Activated T-cell treated with anti-CD3 and anti-CD28 coated beads, Interleukin-2, amount 50 U/mL, for 24 hours (primary cell): ENCODE measurements around the gene TMEM151B.
A peak's percentile ranks its signal among the peaks of the same experiment; 100 is the strongest.

ENCODE experiments used
- DNase-seq: peaks from one replicate; pipeline ENCODE4 v3.0.0-alpha.2; 2020
- H3K27ac Mint-ChIP-seq: 2 replicates; pipeline ENCODE4 v1.8.0; 2020; ENCODE audit warnings: mild to moderate bottlenecking, mixed read lengths
- H3K27me3 Mint-ChIP-seq: 2 replicates; pipeline ENCODE4 v1.8.0; 2020; ENCODE audit warnings: mixed read lengths
- H3K36me3 Mint-ChIP-seq: 2 replicates; pipeline ENCODE4 v1.8.0; 2020; ENCODE audit warnings: low read depth, mixed read lengths
- H3K4me1 Mint-ChIP-seq: 2 replicates; pipeline ENCODE4 v1.8.0; 2020; ENCODE audit warnings: low read depth, mixed read lengths
- H3K4me3 Mint-ChIP-seq: 2 replicates; pipeline ENCODE4 v1.8.0; 2020; ENCODE audit warnings: mild to moderate bottlenecking, moderate library complexity, mixed read lengths
- H3K9me3 Mint-ChIP-seq: 2 replicates; pipeline ENCODE4 v1.8.0; 2020; ENCODE audit warnings: mixed read lengths

TMEM151B gene

DNA sequence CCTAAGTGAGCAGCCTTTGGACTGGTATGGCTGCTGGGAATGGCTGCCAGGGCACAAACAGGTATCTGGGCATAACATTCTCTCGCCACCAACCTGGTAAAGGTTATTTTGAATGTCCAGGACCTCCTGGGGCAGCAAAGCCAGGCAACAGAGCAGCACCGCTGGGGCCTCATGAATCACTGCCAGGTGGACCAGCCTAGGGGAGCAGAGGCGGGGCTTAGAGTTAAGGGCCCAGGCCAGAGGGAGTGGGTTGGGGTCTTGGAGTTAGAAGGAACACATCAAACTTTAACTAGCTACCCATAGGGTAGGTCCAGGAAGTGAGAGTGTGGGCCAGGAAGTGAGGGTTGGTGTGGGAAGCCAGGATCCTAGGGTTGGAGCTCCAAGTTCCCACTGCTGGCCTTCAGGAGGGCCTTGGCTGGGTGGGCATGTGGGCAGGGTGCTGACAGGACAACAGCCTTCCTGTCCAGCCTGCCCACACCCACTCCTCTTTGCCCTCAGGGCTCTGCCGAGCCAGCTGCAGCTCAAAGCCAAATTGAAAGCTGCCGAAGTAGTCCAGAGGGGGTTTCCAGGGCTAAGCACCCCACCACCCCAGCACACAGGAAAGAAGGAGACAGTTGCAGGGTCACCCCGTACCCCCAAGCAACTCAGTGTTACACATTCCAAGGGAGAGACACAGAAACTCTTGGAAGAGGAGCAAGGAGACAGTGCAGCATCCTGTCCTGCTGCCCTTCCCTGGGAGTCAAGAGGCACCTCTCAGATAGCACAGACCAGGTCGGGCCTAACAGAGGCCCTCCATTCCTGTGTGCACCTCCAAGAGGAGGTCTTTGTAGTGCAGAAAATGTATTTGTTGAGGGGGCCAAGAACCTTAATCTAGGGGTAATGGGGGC is 7.5 kb upstream of the TMEM151B start:
- peaks cover 71% of the 10 kb centered on the region for H3K36me3 Mint-ChIP-seq
- H3K27ac Mint-ChIP-seq, result peak overlapping the region; percentile 95
- H3K4me3 Mint-ChIP-seq, result peak overlapping the region; percentile 92
- no peaks in the 10 kb centered on the region for H3K27me3 Mint-ChIP-seq
- H3K4me1 Mint-ChIP-seq, result peaks cover 60% of the 10 kb centered on the region
- DNase-seq, result no peak
- H3K9me3 Mint-ChIP-seq, result no peaks in the 10 kb centered on the region

DNA sequence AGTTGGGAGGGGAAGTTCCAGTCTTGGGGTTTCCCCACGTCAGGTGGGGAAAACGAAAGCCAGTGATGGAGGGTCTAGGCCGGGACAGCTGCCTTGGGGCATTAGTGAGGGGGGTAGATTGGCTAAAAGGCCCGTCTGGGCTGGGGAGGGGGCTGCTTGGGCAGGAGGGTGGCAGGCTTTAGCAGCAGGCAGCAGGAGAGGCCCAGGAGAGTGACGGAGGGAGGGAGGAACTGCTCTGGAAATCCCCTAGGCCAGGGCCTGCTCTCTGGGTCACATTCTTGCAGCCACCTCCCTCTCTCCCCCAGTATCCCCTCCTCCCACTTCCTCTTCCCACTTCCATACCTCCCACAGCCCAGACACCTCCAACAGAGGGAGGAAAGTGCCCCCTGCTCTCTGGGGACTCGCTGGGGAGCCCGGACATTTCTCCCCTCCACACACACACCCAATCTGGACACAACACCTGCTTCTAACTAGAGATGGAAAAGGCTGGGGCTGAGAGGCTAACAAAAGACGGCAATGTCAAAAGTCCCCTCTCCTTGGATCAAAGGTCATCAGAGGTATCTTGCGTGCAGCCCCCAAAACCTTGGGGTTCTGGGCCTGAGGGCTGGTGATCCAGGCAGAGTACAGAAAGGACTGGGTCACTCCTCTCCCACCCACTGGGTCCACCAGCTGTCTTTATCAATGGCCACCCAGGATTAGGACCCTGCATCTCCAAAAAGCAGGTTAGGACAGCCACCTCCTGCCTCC is 6.7 kb upstream of the TMEM151B start:
- peak overlapping the region; percentile 95 for H3K27ac Mint-ChIP-seq
- DNase-seq, result no peak
- H3K27me3 Mint-ChIP-seq, result peaks cover 7% of the 10 kb centered on the region
- H3K4me3 Mint-ChIP-seq, result peak overlapping the region; percentile 92
- H3K36me3 Mint-ChIP-seq, result peaks cover 63% of the 10 kb centered on the region
- no peaks in the 10 kb centered on the region for H3K9me3 Mint-ChIP-seq
- peaks cover 54% of the 10 kb centered on the region for H3K4me1 Mint-ChIP-seq

DNA sequence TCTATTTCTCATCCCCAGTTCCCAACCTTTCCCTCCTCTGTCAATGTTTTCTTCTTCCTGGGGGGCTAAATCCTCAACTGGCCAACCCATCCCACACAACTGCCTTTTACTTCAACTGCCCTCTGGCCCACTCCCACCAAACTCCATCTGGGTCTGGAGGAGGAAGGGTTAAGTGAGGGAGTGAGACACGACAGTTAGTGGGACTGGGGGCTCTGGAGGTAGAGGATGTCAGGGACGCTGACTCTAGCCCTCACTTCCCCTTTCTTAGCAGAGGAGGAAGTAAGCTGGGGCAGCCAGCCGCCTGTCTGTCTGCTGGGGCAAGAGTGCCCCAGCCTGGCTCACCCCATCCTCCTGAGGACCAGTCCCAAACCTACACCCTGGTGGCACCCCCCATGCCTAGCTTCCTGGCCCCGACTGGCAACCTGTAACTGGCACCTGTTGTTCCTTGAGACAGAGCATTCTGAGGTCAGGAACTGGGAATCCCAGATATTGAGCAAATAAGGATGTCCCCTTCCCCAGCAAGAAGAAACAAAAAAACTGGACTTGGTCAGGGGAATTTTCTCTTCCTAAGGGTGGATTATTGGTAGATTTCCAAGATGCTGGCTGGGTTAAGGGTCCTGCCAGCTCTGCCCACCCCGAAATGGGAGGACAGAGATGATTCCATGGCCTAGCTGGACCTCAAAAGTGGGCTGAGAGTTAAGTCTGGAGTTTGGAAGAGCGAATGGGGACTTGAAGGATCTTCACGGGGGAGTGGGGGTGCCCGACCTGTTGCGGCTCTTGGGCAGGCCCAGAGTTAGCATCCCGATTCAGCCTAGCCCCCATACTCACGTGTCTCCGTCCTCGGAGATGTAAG is 5.9 kb upstream of the TMEM151B start:
- DNase-seq, result no peak
- Mint-ChIP-seq H3K27ac (peak overlapping the region; percentile 95), H3K9me3 (no peaks in the 10 kb centered on the region), H3K4me3 (peak overlapping the region; percentile 92), H3K4me1 (peaks cover 58% of the 10 kb centered on the region), H3K36me3 (peaks cover 54% of the 10 kb centered on the region), H3K27me3 (peaks cover 16% of the 10 kb centered on the region)

DNA sequence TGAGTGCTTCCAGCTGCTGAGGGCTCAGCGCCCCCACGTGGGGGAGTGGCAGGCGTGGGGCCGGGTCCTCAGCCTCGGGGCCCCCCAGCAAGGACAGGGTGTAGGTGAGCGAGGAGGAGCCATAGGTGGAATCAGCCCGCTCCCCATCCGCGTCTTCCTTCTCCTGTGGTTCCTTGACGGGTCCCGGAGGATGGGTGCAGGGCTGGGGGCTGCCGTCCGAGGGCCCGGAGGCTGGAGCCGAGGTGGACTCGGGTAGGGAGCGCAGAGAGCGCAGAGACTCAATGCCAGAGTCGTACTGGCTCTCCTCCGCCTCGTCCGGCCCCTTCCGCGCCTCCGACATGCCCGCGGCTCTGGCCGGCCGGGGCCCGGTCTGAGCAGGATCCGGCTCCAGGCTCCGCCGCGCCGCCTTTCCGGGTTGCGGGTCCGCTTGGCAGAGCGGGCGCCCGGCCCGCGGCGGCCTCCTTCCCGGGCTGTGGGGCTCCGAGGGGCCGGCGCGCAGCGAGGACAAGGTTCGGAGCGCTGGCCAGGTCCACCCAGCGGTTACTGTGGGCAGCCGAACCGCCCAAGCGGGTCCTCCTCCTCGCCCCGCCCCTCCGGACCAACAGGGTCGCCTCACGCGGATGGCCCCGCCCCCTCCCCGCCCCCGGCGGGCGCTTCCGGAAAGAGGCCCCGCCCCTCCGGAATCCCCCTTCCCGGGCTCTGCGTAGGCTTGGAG is 5.1 kb upstream of the TMEM151B start, which contains the start of gene NFKBIE:
Gene NFKBIE (minus strand): TSS at position 545 of the 715 bp plus-strand sequence. CDS start 205 bp downstream, at position 340.
- DNase-seq, result peak; percentile 99
- Mint-ChIP-seq H3K4me1 (peaks cover 66% of the 10 kb centered on the region), H3K36me3 (peaks cover 47% of the 10 kb centered on the region), H3K27ac (peak within 1 kb of the TSS; percentile 95), H3K4me3 (peak within 1 kb of the TSS; percentile 92), H3K27me3 (peaks cover 24% of the 10 kb centered on the region), H3K9me3 (no peaks in the 10 kb centered on the region)

DNA sequence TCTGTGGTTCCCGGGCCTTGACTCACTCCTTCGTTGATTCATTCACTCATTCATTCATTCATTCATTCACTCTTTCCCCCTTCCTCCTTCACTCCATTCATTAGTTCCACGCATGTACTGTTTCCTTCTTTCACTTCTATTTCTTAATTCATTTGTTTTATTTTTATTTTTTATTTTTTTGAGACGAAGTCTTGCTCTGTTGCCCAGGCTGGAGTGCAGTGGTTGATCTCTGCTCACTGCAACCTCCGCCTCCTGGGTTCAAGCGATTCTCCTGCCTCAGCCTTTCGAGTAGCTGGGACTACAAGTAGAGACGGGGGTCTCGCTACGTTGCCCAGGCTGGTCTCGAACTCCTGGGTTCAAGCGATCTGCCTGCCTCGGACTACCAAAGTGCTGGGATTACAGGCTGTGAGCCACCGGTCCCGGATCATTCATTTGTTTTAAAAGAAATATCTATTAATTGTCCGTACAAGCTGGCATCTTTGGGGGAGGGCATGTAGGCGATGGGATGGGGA is 4.5 kb upstream of the TMEM151B start:
- Mint-ChIP-seq H3K9me3 (no peaks in the 10 kb centered on the region), H3K4me1 (peaks cover 64% of the 10 kb centered on the region), H3K27ac (peak overlapping the region; percentile 77), H3K36me3 (peaks cover 41% of the 10 kb centered on the region), H3K4me3 (peak overlapping the region; percentile 92), H3K27me3 (peaks cover 24% of the 10 kb centered on the region)
- DNase-seq, result no peak

DNA sequence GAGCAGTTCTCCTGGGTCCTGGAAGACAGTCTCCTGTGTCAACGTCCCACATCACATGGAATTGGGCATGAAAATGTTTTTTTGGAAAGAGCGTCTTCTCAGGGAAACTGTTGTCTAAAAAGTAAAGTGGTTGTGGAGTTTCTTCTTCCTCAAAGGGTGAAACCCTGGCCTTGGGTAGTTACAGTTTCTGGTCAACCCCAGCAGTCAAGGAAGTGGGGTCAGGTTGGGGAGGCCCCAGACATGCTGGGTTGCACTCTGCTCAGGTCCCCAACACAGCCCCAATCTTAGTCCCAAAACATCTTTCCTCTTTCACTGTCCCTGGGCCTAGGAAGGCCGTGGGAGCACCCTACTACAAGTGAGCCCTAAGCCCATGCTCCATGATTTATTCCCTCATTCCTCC is 3.9 kb upstream of the TMEM151B start:
- H3K27ac Mint-ChIP-seq, result peak overlapping the region; percentile 77
- H3K36me3 Mint-ChIP-seq, result peaks cover 35% of the 10 kb centered on the region
- peak overlapping the region; percentile 51 for H3K4me3 Mint-ChIP-seq
- peaks cover 28% of the 10 kb centered on the region for H3K27me3 Mint-ChIP-seq
- H3K4me1 Mint-ChIP-seq, result peaks cover 59% of the 10 kb centered on the region
- no peaks in the 10 kb centered on the region for H3K9me3 Mint-ChIP-seq
- no peak for DNase-seq

DNA sequence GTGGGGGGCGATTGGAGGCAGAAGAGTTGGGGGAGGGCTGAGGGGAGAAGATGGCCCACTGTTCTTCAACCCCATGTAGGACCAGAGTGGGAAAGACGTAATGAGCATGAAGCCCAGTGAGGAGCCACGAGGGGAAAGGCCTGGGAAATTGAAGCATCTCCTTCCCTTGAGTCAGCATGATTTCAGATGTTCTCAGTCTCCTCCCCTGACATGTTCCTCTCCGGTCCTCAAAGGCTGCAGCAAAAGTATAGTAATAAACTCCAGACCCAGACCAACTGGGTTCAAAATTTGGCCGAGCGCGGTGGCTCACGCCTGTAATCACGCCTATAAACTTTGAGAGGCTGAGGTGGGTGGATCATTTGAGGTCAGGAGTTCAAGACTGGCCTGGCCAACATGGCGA is 3.0 kb upstream of the TMEM151B start:
- Mint-ChIP-seq H3K4me3 (no peak overlapping the region), H3K36me3 (peaks cover 26% of the 10 kb centered on the region), H3K27ac (no peak overlapping the region), H3K27me3 (peaks cover 37% of the 10 kb centered on the region), H3K9me3 (no peaks in the 10 kb centered on the region), H3K4me1 (peaks cover 54% of the 10 kb centered on the region)
- no peak for DNase-seq

DNA sequence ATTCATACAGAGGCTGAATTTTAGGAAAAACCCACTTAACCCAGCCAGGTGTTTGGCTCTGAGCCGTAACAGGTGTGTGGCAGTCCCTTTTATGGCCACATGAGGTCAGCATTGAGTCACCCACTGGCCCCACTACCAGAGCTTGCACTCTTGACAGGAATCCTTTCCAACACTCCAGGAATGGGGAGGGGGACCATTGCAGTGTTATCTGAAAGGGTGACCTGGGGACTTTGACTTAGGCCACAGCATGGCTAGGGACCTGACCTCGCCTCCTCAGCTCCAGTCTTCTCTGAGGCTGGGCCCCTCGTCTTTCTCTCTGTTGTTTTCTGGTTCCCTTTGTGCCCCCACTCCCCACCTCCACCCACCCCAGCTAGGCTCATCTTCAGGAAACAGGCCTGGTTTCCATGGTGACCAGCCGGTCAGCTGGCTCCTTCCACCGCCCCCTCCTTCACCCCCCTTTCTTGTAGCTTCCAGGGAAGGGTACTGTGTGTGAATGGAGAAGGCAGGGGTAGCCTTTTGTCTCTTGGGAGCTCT is 2.1 kb upstream of the TMEM151B start:
- Mint-ChIP-seq H3K9me3 (no peaks in the 10 kb centered on the region), H3K27ac (no peak overlapping the region), H3K36me3 (peaks cover 17% of the 10 kb centered on the region), H3K27me3 (peaks cover 46% of the 10 kb centered on the region), H3K4me3 (no peak overlapping the region), H3K4me1 (peaks cover 45% of the 10 kb centered on the region)
- peak; percentile 76 for DNase-seq

DNA sequence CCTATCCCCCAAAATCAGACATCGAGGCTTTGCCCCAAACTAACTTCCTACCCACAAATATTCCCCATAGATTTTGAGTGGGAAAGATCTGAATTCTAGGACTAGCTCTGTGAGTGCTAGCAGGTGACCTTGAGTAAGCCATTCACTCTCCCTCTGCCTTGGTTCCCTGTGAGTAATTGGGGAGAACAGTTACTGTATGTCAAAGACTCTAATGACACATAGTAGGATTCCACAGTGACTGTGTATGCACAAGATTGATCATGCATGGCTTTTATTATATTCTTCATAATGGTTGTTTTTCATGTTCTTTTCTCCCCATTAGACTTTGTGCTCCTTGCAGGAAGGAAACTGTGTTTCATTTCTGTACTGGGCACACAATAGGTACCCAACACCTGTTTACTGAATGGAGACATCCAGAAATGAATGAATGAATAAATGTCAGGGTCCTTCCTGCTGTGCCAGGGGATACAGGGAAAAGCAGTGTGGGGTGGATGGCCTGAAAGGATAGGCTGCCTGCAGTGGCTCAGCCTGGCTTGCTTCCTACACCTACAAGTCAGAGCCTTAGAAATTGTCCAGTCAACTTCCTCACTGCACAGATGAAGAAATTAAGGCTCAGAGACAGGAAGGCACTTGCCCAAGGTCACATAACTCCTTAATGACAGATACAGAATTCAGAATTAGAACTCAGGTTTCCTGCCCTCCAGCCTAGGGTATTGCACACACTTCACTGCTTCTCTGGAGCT is 901 bp upstream of the TMEM151B start:
- peak overlapping the region; percentile 48 for H3K4me3 Mint-ChIP-seq
- H3K36me3 Mint-ChIP-seq, result peaks cover 5% of the 10 kb centered on the region
- H3K4me1 Mint-ChIP-seq, result peaks cover 35% of the 10 kb centered on the region
- DNase-seq, result no peak
- no peaks in the 10 kb centered on the region for H3K9me3 Mint-ChIP-seq
- peak overlapping the region; percentile 66 for H3K27ac Mint-ChIP-seq
- peaks cover 56% of the 10 kb centered on the region for H3K27me3 Mint-ChIP-seq

DNA sequence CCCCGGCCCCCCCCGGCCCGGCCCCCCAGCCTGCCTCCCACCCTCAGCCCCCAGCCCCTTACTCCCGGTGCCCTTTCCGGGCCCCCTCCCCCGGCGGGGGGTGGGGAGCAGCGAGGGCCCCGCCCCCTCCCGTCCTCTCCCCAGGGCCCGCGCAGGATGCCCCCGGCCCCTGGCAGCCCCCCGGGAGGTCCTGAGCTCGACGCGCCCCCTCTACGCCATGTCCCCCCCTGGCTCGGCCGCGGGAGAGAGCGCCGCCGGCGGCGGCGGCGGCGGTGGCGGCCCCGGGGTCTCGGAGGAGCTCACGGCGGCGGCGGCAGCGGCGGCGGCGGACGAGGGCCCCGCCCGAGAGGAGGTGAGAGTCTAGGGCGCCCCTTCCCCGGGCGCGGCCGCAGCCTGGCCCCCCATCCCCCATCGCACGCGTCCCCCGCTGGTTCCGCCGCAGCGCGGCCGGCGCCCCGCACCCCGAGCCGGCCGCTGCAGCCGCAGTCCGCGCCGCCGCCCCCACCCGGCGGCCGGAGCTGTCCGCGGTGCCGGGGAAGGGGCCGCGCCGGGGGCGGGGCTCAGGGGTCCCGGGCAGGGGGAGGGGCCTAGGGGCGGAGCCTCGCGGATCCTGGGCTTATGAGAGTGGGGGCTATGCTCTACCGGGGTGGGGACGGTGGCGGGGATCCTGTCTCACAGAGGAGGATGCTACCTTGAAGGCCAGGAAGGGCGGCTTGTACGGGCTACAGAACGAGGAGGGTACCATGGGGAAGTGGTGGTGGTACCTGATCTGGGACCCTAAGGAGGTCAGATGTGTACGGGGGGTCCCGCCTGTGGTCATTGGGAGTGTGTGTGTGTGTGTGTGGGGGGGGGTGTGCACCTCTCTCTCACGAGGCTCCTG is 516 bp downstream of the TMEM151B start:
- DNase-seq, result no peak
- H3K4me1 Mint-ChIP-seq, result peaks cover 35% of the 10 kb centered on the region
- H3K27me3 Mint-ChIP-seq, result peaks cover 62% of the 10 kb centered on the region
- H3K27ac Mint-ChIP-seq, result no peak overlapping the region
- peak overlapping the region; percentile 60 for H3K4me3 Mint-ChIP-seq
- H3K9me3 Mint-ChIP-seq, result no peaks in the 10 kb centered on the region
- no peaks in the 10 kb centered on the region for H3K36me3 Mint-ChIP-seq

DNA sequence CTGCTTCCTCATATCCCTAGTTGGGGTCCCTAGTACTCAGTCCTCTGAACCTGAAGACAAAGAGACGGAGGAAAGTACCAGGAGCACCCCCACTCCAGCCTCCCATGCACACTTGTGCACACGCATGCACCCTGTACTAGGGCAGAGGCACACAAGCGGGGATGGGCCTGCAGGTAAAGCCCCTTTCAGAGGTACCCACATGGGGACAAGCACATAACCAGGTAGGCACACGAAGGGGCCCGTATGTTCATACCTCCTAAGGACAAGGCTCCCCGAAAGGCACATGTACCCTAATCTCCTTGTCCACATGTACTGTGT is 1.1 kb downstream of the TMEM151B start:
- H3K27me3 Mint-ChIP-seq, result peaks cover 62% of the 10 kb centered on the region
- peak overlapping the region; percentile 60 for H3K4me3 Mint-ChIP-seq
- no peak overlapping the region for H3K27ac Mint-ChIP-seq
- DNase-seq, result no peak
- H3K4me1 Mint-ChIP-seq, result peaks cover 29% of the 10 kb centered on the region
- no peaks in the 10 kb centered on the region for H3K36me3 Mint-ChIP-seq
- H3K9me3 Mint-ChIP-seq, result no peaks in the 10 kb centered on the region

DNA sequence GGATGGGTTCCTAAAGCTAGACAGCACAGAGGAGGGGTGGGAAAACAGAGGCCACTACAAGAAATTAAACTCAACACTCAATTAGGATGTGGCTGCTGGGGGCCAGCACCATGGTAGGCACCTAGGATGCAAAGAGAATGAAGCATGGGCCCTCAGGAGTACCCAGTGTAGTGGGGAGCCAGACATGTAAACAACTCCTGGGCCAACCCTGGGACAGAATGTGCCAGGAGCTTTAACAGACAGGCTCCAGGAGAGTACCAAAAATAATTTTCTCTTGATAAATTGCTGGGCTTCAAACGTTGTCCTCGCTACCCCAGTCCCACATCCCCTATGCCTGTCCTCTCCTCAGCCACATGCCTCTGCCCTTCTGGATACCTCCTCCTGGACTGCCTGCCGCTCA is 1.7 kb downstream of the TMEM151B start:
- Mint-ChIP-seq H3K4me3 (no peak overlapping the region), H3K9me3 (no peaks in the 10 kb centered on the region), H3K27ac (no peak overlapping the region), H3K36me3 (no peaks in the 10 kb centered on the region), H3K4me1 (peaks cover 26% of the 10 kb centered on the region), H3K27me3 (peaks cover 66% of the 10 kb centered on the region)
- DNase-seq, result no peak
